ENCODE measurements around the gene DYNLT1.
A peak's percentile ranks its signal among the peaks of the same experiment; 100 is the strongest.
"Not testable (repeated sequence)": the region's sequence is repeated elsewhere in the genome, so short reads cannot be mapped to it uniquely, and the experiment has no call there.

DYNLT1 gene

DNA sequence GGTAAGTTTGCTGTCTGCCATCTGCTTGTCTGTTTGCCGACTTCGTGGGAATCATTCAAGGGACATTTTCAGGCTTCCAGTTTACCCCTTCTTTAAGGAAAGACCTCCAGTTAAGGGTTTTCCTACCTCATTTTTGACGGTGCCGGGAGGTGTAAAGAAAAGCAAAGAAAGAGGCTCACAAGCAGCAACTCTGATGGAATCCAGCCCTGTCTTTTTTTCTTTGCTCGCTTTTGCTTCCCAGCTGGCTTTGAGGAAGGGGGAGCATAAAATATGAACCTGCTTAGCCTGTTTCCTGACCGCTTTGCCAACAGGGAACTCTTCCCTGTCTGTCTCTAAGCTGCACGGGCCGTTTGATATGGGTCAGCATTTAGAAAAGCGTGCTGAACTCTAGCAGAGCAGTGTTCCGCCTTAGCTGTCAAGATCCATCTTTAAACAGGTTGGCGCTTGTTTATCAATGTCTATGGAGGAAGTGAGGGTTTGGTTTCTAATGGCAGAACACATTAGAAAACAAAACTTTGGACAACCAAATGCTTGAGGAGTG is 19.2 kb upstream of the DYNLT1 start:
- DNase-seq (ENCODE audit: low spot score): no peak

DNA sequence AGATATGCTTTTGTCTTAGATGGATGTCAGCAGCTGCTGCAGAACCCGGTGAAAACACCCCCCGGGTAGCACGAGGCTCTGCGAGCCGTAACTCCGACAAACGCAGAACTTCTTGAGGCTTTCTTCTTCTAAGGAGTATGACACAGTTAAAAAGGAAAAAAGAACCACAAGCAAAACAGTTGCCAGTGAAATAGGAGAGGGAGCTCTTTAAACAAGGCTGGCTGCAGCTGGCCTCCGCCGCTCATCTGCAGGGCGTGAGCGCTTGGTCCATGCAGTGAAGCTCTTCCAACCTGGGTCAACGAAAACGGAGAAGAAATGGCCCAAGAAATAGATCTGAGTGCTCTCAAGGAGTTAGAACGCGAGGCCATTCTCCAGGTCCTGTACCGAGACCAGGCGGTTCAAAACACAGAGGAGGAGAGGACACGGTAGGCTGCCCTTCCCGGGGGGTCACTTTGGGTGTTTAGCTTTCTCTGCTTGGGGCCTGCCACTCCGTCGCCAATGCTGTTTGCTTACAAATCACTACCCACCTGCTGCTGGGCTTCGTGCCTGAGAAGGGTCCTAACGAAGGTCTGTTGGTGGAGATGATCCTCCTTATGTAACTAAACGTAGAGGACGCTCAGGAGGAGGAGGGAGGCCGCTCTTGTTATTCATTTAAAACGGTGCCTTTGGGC is 18.5 kb upstream of the DYNLT1 start:
- no peak for DNase-seq (ENCODE audit: low spot score)

DNA sequence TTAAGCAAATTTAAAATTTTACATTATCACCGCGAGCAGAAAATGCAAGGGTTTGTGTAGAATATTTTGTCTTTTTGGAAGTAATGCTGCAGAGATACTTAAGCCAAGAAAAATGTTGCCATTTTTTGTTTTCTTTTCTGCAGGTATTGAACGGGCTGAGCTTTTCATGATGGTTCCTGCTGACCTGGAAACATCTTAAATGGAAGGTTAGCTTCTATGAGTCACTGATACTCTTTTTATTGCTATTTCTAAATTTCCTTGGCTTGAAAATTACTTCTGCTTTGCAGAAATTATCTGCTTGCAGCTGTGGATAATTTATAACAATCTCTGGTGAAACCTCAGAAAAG is 18.0 kb upstream of the DYNLT1 start:
- DNase-seq (ENCODE audit: low spot score): no peak

DNA sequence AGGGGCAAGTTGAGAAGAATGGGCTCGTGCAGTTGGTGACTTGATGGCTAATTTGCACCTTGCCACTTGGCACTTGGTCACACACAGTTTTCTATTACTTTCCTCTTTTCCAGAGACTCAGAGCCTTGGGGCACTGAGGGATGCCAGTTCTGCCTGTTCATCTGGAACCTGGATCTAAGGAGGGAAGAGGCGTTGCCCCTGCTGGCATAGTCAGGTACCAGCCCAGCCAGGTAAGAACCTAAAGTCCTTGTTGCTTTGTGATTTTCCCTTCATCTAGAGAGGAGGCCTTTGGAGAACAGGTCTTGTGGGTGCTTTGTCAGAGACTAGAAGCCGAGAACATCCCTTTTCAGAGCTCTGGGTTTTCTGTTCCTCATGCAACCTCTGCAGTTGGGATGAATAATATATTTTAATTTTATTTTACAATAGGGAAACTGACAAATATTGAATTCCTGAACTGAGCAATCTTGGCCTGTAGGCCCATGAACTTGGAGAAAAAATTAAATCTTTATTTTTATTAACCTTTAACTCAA is 16.7 kb upstream of the DYNLT1 start:
- no peak for DNase-seq (ENCODE audit: low spot score)

DNA sequence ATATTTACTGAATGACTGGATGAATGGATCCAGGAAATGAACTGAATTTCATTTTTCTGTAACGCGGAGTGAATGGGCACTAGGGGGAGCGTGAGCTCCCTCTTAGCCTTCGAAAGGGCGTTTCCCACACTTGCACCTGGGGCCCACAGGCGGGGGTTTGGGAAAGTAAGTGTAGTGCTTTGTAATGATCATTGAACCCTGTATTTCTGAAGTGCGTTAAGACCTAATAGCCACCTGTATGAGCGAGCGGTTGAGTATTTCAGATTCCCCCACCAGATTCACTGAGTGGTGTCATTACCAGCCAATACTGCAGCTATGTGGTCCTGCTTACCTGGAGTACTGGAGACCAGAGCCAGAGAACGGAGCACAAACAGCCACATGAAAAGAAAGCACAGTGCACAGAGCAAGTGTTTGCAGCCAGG is 15.8 kb upstream of the DYNLT1 start:
- peak; percentile 52 for DNase-seq (ENCODE audit: low spot score)

DNA sequence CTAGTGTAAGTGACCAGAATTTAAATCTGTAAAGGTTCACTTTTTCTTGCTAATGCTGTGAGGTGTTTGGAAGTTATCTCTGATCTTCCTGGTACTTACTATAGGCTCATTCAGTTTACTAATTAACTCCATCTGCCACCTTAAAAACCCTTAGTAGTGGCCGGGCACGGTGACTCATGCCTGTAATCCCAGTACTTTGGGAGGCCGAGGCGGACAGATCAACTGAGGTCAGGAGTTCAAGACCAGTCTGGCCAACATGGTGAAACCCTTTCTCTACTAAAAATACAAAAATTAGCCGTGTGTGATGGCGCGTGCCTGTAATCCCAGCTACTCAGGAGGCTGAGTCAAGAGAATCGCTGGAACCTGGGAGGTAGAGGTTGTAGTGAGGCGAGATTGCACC is 12.4 kb upstream of the DYNLT1 start:
- DNase-seq (ENCODE audit: low spot score): peak; percentile 29

DNA sequence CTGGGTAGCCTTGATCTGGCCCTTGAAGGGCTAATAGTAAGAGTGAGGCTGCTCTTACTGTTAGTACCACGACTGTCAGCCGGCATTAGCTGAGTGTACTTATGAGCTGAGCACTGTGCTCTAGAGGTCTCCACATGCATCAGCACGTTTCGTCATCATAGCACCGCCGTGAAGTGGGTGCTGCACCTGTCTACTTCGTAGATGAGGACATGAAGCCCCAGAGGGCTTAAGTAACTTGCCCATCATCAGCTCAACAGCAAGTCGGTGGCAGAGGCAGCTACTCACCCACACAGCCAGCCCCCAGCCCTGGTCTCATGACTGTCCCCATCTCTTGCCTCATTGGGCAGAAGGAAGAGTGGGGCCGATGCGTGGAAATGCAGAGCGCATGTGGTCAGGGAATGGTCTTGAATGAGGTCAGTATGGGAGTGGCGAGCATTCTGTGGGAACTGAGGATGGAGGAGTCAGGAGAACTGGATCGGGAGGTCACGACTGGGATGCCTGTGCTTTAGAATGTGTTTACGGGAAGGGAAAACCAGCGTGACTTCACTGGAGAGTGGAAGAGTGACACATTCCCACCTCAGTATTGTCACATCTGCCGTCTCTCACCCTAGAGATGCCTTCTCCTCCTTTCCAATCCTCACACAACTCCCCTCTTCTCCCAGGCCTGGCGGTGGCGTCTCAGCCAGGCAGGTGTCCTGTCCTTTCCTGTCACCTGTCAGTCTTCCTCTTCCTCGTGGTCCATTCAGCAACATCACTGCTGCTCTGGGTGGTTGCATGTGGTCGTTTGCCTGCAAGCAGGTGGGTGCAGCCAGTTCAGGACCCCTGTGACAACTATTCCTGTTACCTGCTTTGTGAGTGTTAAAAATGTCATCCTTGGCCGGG is 11.3 kb upstream of the DYNLT1 start:
- no peak for DNase-seq (ENCODE audit: low spot score)

DNA sequence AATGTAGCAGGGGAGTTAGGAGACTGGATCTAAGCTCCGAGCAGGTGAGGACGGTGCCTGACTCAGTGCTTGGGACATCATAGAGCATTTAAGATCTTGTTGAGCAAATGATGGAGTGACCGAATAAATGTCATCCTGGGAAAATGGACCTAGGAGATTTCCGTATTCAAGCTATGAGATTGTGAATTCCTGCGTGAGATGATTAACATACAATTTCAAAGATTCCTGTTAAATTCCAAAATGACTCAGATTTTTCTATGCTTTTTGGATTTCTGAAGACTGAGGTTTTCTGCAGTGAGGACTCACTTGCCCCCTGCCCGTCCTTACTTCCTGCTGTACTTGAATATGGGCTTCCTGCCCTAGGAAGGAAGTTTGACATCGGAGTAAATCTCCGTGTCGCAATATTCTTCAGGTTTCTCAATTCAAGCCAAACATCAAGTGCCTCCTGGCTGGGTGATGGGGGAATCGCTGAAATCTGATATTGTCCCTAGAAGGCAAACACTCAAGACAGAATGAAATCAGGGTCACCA is 10.5 kb upstream of the DYNLT1 start:
- no peak for DNase-seq (ENCODE audit: low spot score)

DNA sequence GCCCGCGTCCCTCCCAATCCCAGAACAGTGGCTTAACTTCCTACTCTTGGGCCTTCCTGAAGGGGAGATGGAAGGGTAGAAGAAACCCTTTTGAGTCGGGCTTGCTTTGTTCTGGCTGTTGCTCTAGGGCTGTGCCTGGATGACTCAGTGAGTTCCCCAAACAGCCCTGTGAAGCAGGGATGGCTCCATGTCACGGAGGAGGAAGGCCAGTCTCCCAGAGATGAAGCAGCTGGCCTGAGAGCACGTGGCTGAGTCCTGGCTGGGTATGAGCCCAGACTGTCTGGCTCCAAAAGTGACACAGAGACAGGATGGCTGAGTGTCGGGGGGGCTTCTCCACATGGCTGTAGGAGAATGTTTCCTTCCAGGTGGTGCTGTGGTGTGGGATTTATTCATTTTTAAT is 10.0 kb upstream of the DYNLT1 start:
- no peak for DNase-seq (ENCODE audit: low spot score)

DNA sequence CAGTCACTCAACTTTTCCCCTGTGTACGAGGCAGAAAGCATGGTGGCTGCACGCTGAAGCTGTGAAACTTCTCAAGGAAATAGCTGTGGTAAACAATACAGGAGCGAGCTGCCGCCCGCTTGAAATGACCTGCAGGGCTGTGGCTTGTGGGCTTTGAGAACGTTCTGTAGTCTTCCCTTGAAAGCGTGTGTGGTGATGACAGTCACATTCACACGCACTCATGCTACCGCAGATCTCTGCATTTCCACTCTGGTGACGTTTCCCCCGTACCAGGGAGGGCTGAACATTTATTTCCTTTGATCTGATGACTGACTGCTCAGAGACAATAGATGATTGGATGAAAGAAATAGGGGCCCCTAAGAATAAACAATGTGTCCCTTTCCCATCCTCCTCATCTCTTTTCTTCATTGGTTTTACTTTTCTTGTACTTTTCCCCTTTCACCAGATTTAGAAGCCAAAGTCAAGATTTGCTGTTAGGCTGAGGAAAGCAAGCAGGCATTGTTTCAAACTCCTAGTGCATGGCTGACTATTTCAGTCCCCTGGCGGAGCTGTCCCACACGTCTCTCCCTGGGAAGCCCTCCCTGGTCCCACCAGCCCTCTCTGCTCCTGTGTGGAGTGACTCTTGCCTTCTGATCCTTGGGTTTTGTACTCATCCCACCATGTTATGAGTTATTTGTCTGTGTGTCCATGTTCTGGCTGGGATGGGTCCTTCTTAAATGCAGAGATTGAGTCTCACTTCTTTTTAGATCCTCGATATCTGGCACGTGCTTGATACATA is 9.2 kb upstream of the DYNLT1 start:
- DNase-seq (ENCODE audit: low spot score): no peak

DNA sequence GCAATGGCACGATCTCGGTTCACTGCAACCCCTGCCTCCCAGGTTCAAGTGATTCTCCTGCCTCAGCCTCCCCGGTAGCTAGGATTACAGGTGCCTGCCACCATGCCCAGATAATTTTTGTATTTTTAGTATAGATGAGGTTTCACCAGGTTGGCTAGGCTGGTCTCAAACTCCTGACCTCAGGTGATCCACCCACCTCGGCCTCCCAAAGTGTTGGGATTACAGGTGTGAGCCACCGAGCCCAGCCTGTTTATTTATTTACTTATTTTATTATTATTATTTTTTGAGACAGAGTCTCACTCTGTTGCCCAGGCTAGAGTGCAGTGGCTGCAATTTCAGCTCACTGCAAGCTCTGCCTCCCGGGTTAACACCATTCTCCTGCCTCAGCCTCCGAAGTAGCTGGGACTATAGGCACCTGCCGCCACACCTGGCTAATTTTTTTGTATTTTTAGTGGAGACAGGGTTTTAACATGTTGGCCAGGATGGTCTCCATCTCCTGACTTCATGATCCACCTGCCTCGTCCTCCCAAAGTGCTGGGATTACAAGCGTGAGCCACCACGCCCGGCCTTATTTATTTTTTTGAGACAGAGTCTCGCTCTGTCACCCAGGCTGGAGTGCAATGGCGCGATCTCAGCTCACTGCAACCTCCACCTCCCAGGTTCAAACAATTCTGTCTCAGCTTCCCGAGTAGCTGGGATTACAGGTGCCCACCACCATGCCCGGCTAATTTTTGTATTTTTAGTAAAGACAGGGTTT is 7.6 kb upstream of the DYNLT1 start:
- DNase-seq (ENCODE audit: low spot score): not testable (repeated sequence)

DNA sequence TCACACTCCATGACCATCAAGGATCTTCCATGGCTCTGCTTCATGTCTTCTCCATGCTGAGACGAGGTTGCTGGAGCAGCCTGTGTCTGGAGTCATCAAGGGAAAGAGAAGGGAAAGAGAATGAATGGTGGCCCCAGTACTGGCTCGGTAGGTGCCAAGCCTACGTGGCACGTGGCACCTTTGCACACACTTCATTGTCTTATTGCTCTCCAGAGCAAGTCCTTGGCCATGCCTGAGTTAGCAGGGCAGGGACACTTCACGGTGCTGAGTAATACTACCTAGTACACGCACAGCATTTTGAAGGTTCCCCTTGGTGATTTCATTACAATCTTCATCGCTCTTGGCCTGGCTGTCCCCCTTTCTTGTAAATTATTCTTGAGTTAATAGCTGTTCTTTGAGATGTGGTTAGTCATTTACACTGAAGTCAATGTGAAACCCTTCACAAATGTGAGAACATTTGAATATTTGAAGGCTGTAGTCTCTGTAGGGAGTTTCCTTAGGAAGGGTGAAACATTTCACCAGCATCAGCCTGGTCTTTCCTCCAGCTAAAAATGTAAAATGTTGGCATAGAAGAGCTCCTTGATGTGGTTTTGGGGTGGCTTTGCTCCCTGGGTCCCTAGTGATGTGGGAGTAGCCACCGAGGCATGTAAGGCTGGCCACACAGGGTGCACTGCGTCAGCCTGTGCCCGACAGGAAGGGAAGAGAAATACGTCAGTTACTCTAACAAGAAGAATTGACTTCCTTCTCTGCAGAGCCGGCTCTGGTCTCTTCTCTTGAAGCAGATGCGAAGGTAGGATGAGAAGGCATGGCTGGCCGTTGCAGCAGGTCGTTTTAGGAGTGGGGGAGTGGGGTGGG is 5.0 kb upstream of the DYNLT1 start, which contains the start of gene SYTL3:
TSS of gene SYTL3 (plus strand) at position 766 of the 855 bp plus-strand sequence. CDS start 13,215 bp downstream, outside the sequence.
- DNase-seq (ENCODE audit: low spot score): no peak

DNA sequence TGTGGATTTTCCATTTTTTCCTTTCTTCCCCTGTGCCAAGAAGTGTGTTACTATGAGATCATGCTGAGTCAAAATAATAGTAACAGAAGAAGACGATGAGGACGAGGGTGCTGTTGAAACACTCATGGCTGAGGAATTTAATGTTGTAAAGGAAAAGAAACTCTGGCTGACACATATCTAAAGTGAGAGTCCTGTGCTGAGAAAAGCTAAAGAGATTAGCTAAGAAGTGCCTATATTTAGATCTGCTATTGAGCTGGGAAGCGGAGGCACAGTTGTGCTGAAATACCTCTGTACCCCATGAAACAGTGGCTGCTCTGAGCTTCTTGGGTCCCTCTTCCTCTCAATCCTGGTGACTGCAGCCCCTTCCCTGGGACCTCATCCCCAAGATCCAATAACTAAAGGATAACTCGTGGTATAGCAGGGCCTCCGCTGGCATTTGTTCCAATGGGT is 4.2 kb upstream of the DYNLT1 start:
- peak; percentile 29 for DNase-seq (ENCODE audit: low spot score)

DNA sequence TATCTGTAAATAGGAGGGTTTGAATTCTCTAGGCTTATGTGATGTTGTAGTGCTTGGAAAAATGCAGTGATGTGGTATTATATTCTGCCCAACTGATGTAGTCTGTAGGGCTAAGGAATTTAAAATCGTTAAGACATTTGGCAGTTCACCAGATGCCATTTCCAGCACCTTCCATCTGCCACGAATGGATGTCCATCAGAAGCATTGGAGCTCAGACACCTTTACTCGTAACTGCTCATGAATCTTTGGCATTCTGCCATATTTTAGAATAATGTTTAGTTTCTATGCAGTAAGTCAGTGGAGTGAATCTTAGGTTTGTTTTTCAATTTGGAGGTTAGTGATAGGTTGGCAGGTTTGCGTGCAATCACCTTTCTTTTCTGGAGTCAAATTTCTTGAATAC is 3.0 kb upstream of the DYNLT1 start:
- no peak for DNase-seq (ENCODE audit: low spot score)

DNA sequence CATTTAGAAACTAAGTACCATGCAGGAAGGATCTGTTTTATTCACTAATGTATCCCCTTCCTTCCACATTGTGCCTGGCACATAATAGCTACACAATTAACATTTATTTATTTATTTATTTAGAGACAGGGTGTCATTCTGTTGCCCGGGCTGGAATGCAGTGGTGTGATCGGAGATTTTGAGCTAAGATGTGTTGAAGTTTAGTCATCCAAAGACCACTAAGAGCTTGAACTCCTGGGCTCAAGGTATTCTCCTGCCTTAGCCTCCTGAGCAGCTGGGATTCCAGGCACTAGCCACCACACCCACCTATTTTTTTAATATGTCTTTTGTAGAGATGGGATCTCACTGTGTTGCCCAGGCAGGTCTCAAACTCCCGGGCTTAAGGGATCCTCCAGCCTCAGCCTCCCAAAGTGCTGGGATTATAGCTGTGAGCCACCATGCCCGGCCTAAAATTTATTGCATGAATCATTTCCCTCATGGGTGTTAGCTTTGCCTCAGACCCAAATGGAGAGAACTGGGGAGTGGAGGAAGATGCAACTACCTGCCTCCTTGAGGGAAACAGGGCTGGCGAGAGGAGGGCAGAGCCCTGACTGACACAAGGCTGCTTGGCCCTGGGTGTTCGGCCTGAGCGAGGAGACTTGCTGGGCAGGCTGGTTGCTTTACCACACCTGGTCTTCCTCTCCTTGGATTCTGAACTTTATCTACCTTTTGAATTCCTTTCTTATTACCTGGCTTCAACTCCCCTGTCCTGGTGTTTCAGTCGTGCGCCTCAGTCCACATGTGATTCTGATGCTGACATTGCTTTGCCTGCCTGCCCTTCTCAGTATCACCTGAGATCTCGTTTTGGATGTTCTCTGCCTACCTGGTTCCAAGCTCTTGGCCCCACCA is 1.7 kb upstream of the DYNLT1 start:
- no peak for DNase-seq (ENCODE audit: low spot score)

DNA sequence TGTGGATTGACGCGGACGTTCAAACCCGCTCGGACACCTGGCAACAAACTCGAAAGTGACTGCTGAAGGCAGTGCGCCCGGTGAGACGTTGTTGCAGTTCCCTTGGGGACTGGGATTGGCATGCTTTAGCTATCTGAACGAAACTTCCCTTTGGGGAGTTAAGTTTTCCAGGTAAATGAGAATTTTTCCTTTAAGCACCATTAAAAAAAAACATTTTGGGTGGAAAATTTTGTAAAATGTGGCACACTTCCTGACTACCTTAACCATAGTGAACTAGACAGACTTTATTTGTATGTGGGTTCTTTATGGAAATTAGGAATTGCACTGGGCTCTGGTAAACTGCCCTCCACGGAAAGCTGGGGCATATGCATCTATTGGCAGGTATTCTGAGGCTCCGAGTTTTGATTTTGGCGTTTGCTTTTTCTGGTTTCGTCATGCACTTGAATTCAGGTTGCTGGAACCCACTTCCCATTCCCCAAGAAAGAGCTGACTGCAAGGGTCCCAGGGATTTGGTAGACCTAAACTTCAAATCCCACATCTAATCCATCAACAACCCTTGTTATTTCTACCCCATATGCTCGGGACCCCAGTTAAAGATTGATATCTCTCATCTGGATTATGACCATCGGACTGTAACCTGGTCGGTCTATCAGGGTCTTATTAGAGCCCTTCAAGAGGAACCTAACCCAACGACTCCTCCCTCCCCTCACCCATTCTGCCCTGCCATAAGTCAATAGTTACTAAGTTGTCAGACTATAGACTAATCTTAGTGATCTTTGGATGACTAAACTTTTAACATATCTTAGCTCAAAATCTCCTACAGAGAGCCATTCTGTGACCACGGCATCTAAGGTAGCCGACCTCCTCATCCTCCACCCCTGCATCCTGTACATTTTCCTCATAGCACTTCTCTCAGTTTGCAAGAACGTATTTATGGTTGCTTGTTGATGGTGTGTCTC is 800 bp upstream of the DYNLT1 start:
- DNase-seq (ENCODE audit: low spot score): no peak

DNA sequence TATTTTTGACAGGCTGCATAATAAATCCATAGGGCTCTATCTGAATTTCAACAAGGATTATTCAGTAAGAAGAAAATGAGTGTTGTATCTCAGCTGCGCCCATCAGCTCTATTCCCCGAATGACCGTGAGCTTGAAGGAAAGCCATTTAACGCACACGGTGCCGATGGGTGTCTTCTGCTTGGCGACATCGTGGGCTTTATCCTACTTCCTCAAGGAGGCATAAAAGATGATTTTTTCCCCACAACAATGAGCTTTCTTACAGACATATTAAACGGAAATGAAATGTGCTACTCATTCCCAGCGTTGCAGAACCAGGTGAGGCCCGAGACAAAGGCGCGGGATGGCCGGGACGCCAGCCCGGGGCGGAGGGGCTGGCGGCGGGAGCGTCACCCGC is 710 bp downstream of the DYNLT1 start:
- no peak for DNase-seq (ENCODE audit: low spot score)

DNA sequence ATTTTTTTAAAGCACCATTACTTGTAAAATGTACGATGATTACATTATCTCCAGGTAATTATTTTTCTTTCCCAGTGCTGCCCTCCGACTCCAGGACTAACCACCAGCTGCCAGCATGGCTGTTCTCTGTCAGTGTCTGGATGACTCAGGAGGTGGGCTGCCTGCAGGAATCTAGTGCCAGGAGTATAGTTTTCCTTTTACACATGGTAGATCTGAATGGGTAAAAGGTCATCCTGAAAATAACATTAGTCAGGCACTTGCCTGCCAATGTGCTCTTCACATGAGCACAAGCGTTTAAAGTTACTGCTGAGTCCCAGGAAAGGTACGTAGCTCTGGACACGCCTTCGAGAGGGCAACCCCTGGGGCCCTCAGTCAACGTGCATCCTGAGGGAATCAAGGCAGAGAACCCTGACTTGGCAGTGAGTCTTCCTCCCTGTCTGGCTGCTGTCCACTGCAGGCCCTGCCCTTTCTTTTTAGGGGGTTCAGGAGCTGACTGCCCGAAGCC is 2.4 kb downstream of the DYNLT1 start:
- DNase-seq (ENCODE audit: low spot score): peak; percentile 43
